H1 (cell line): Measurements from ENCODE around the gene TSPAN9. TPM values are rescaled to one million over a fixed set of nuclear protein-coding genes. Genes with fewer than 3 reads are reported as not detected.
A peak's percentile ranks its signal among the peaks of the same experiment; 100 is the strongest.

ENCODE experiments used
- CTCF ChIA-PET: fragments of 300-600 bp; sonication (Branson Sonifier 250); formaldehyde crosslinking; loops from one replicate; lab custom pipeline; 2021; ENCODE audit not compliant: partially characterized antibody; lab: Charles Lee
- POLR2A ChIA-PET: fragments of 300-600 bp; sonication (Branson Sonifier 250); formaldehyde crosslinking; loops from one replicate; lab custom pipeline; 2021; ENCODE audit warnings: inconsistent platforms; ENCODE audit not compliant: partially characterized antibody; lab: Charles Lee
- DNase-seq, 2 experiments: peaks; one replicate each; pipeline versions ENCODE4 v3.0.0 to v3.0.0-alpha.2; 2010 to 2022; ENCODE audit warnings: low spot score in 2 of 2, low read depth in 1 of 2, mixed read lengths in 1 of 2
- FAIRE-seq: peaks from 2 replicates; lab custom pipeline; 2011; peaks lifted over from hg19 to GRCh38; lab: Jason Lieb, UNC
- H2AFZ ChIP-seq: 2 replicates; pipeline ENCODE4 v1.8.1; 2012; ENCODE audit warnings: low read length, inconsistent platforms
- H2AK5ac ChIP-seq: 2 replicates; pipeline ENCODE4 v1.6.1; 2013; ENCODE audit warnings: low read depth, low read length
- H2BK120ac ChIP-seq: replicated peaks from 2 replicates; pipeline ENCODE3; 2013; ENCODE audit warnings: low read depth, low read length, inconsistent platforms
- H2BK12ac ChIP-seq: 2 replicates; pipeline ENCODE4 v1.6.1; 2013; ENCODE audit warnings: low read depth, low read length
- H2BK15ac ChIP-seq: 2 replicates; pipeline ENCODE4 v1.6.1; 2013; ENCODE audit warnings: low read length
- H2BK20ac ChIP-seq: 2 replicates; pipeline ENCODE4 v1.6.1; 2013; ENCODE audit warnings: low read length
- H2BK5ac ChIP-seq: 2 replicates; pipeline ENCODE4 v1.6.1; 2013; ENCODE audit warnings: low read depth, low read length
- H3K14ac ChIP-seq: 2 replicates; pipeline ENCODE4 v1.6.1; 2013; ENCODE audit warnings: inconsistent platforms; ENCODE audit not compliant: insufficient read length
- H3K18ac ChIP-seq: 2 replicates; pipeline ENCODE4 v1.6.1; 2013; ENCODE audit warnings: low read length; ENCODE audit errors: extremely low read depth
- H3K23ac ChIP-seq: 2 replicates; pipeline ENCODE4 v1.6.1; 2013; ENCODE audit warnings: inconsistent platforms; ENCODE audit not compliant: insufficient read length
- H3K23me2 ChIP-seq: 2 replicates; pipeline ENCODE4 v1.6.1; 2013; ENCODE audit warnings: low read depth, low read length
- H3K27ac ChIP-seq: 2 replicates; pipeline ENCODE4 v1.6.1; 2011; ENCODE audit warnings: low read depth, low read length, inconsistent platforms
- H3K27me3 ChIP-seq, 4 experiments: replicated peaks in 1 of 4; 1 replicate in 1 of 4; 2 replicates in 3 of 4; pipeline versions ENCODE4 v1.6.1 to v1.8.1; 2011 to 2013; ENCODE audit warnings: low read length in 3 of 4, mild to moderate bottlenecking in 3 of 4, inconsistent platforms in 2 of 4, mixed read lengths in 2 of 4, moderate library complexity in 1 of 4; ENCODE audit not compliant: control insufficient read depth in 3 of 4, insufficient read depth in 3 of 4; ENCODE audit errors: extremely low read depth in 1 of 4
- H3K36me3 ChIP-seq, 4 experiments: 2 replicates each; pipeline versions ENCODE4 v1.6.1 to v1.8.1; 2011 to 2013; ENCODE audit warnings: mild to moderate bottlenecking in 4 of 4, low read length in 3 of 4, moderate library complexity in 2 of 4, control low read depth in 1 of 4, inconsistent platforms in 1 of 4; ENCODE audit not compliant: insufficient read depth in 4 of 4, control insufficient read depth in 2 of 4
- H3K4ac ChIP-seq: replicated peaks from 2 replicates; pipeline ENCODE3; 2013; ENCODE audit warnings: low read length, low read depth, mixed read lengths, inconsistent platforms; ENCODE audit not compliant: insufficient read length
- H3K4me1 ChIP-seq, 4 experiments: replicated peaks in 1 of 4; 1 replicate in 1 of 4; 2 replicates in 3 of 4; pipeline versions ENCODE4 v1.6.1 to v1.8.1; 2011 to 2013; ENCODE audit warnings: low read length in 3 of 4, inconsistent platforms in 2 of 4, mixed read lengths in 1 of 4; ENCODE audit not compliant: insufficient read depth in 4 of 4, control insufficient read depth in 3 of 4
- H3K4me2 ChIP-seq, 2 experiments: 2 replicates each; pipeline versions ENCODE4 v1.6.1 to v1.8.1; 2011 to 2013; ENCODE audit warnings: low read depth in 2 of 2, low read length in 2 of 2, control low read depth in 1 of 2, inconsistent platforms in 1 of 2, mild to moderate bottlenecking in 1 of 2; ENCODE audit not compliant: insufficient read depth in 1 of 2
- H3K4me3 ChIP-seq, 4 experiments: fragments of 200-600, 300-600 bp in 1 of 4; sonication (generic), shearing (Covaris generic), sonication (Bioruptor Twin) in 1 of 4; 2 replicates each; pipeline versions ENCODE4 v1.5.1 to v1.8.1; 2011 to 2016; ENCODE audit warnings: low read length in 4 of 4, low read depth in 3 of 4, control low read depth in 2 of 4, inconsistent platforms in 2 of 4, mild to moderate bottlenecking in 2 of 4, mixed read lengths in 1 of 4, moderate library complexity in 1 of 4; ENCODE audit not compliant: insufficient read depth in 2 of 4; ENCODE audit errors: extremely low read depth in 1 of 4
- H3K56ac ChIP-seq: replicated peaks from 2 replicates; pipeline ENCODE3; 2013; ENCODE audit warnings: low read depth, mild to moderate bottlenecking, mixed read lengths, low read length, inconsistent platforms; ENCODE audit not compliant: insufficient read length
- H3K79me1 ChIP-seq: 2 replicates; pipeline ENCODE4 v1.6.1; 2013; ENCODE audit warnings: low read depth, low read length, control low read depth
- H3K79me2 ChIP-seq, 2 experiments: 2 replicates each; pipeline versions ENCODE4 v1.6.1 to v1.8.1; 2012 to 2013; ENCODE audit warnings: low read length in 2 of 2, mild to moderate bottlenecking in 2 of 2, inconsistent platforms in 1 of 2; ENCODE audit not compliant: insufficient read depth in 2 of 2, control insufficient read depth in 1 of 2
- H3K9ac ChIP-seq, 4 experiments: replicated peaks in 1 of 4; 1 replicate in 1 of 4; 2 replicates in 3 of 4; pipeline versions ENCODE4 v1.6.1 to v1.8.1; 2011 to 2013; ENCODE audit warnings: low read depth in 3 of 4, low read length in 3 of 4, control low read depth in 2 of 4, mild to moderate bottlenecking in 2 of 4, moderate library complexity in 2 of 4, inconsistent platforms in 1 of 4; ENCODE audit errors: extremely low read depth in 1 of 4
- H3K9me3 ChIP-seq, 2 experiments: 2 replicates each; pipeline versions ENCODE4 v1.6.1 to v1.8.1; 2012 to 2013; ENCODE audit warnings: mild to moderate bottlenecking in 2 of 2, moderate library complexity in 2 of 2, control low read depth in 1 of 2, inconsistent platforms in 1 of 2, low read depth in 1 of 2, low read length in 1 of 2, mixed read lengths in 1 of 2; ENCODE audit not compliant: insufficient read depth in 2 of 2
- H4K20me1 ChIP-seq, 2 experiments: replicated peaks in 1 of 2; 2 replicates each; pipeline versions ENCODE3 to v1.8.1; 2011 to 2013; ENCODE audit warnings: inconsistent platforms in 2 of 2, low read length in 2 of 2, mild to moderate bottlenecking in 1 of 2; ENCODE audit not compliant: insufficient read depth in 2 of 2, control insufficient read depth in 1 of 2
- H4K5ac ChIP-seq: 2 replicates; pipeline ENCODE4 v1.6.1; 2013; ENCODE audit warnings: low read length, low read depth, mixed read lengths, inconsistent platforms; ENCODE audit not compliant: insufficient read length
- H4K8ac ChIP-seq: 2 replicates; pipeline ENCODE4 v1.8.0; 2013; ENCODE audit warnings: mild to moderate bottlenecking, moderate library complexity, low read length, inconsistent platforms; ENCODE audit not compliant: insufficient read depth; ENCODE audit errors: extremely low read depth
- H4K91ac ChIP-seq: replicated peaks from 2 replicates; pipeline ENCODE3; 2013; ENCODE audit warnings: low read length, mixed read lengths, inconsistent platforms; ENCODE audit not compliant: insufficient read length
- BRCA1 ChIP-seq: IDR thresholded peaks from 2 replicates; pipeline ENCODE4 v1.6.1; 2012; ENCODE audit warnings: low read depth, low read length, improper control_type of control experiment
- GTF2F1 ChIP-seq: IDR thresholded peaks from 2 replicates; pipeline ENCODE4 v1.6.1; 2012; ENCODE audit warnings: low read depth, low read length, improper control_type of control experiment, borderline replicate concordance
- WGBS, 2 experiments: shearing (Covaris generic) in 1 of 2; methylation state at CpG; one replicate each; pipeline versions ENCODE4 v1.1.6 to v1.1.7; 2013 to 2015; ENCODE audit warnings: low lambda C conversion rate in 2 of 2, mixed read lengths in 2 of 2, inconsistent platforms in 1 of 2, low coverage in 1 of 2, missing lambda C conversion rate in 1 of 2; ENCODE audit not compliant: insufficient replicate concordance in 2 of 2, insufficient coverage in 1 of 2, insufficient read length in 1 of 2; ENCODE audit errors: extremely low coverage in 1 of 2, missing lambda C conversion rate in 1 of 2; 5-methylcytosine and 5-hydroxymethylcytosine counted together
- polyA plus RNA-seq, 7 experiments: library from polyadenylated mRNA; depleted of rRNA in 3 of 7; stranded (reverse) in 5 of 7; unstranded in 2 of 7; fragments of >200 nt in 5 of 7; fragments of 200-250 nt in 2 of 7; gene quantifications; 1 replicate in 5 of 7; 2 replicates in 1 of 7; 4 replicates in 1 of 7; pipeline versions ENCODE4 v1.2.1 to v1.2.3, GENCODE V29; 2011 to 2013; ENCODE audit warnings: missing spikeins in 2 of 7, mixed read lengths in 2 of 7
- total RNA-seq: library from RNA; stranded (reverse); fragmentation: NEBNext Ultra II Directional; extraction: Animal tissue kit (Norgen Biotek cat#: 25700); gene quantifications from 2 replicates; pipeline ENCODE4 v1.2.1, GENCODE V29; 2021

TSPAN9 gene
- total and polyA plus RNA-seq, 2 of the 8 experiments (the other 6 are each of a cell fraction or from before 2014, with no cell fraction given): 11.5 to 29.1 TPM

DNA sequence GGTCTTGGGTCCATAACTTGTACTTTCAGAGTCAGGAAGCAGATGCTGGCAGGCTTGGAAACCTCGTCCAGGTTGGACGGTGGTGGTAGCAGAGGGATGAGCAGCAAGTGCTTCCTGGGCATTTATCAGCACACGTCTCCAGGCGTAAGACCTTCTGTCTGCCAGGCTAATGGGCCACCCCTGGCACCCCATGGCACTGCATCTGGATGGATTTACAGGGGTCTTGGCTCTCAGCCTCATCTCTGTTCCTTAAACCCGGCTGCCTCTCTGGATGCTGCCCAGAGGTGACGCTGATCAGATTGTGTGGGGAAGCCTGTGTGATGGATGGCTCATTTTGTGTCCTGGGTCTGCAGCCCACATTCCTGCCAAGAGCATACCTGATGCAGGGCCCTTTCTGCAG, 145.1 kb downstream of the TSPAN9 start:
- Histone ChIP-seq H3K27me3 (no peaks in the 10 kb centered on the region), H2BK5ac (no peak overlapping the region)

More for the DNA sequence above, 145.1 kb downstream of the TSPAN9 start:
- Histone ChIP-seq H4K91ac (no peak overlapping the region), H3K27ac (no peak overlapping the region), H3K36me3 (no peaks in the 10 kb centered on the region), H3K23me2 (no peaks in the 10 kb centered on the region), H2AK5ac (no peak overlapping the region), H3K79me1 (peaks cover 2% of the 10 kb centered on the region; the same call in 1 of the 2 replicates), H4K20me1 (peaks cover 0 to 6% of the 10 kb centered on the region in 2 experiments), H2BK15ac (no peak overlapping the region), H3K14ac (no peak overlapping the region), H3K4me2 (no peak overlapping the region)
- CTCF ChIA-PET: interaction anchor here (0.6 to 12.3 kb wide), 6 partner anchors 8 to 53 kb away, joined by 3 to 110 read pairs (median 10); no protein-coding TSS in a partner anchor
- TF ChIP-seq BRCA1: no peak
- TF ChIP-seq GTF2F1: no peak
- TF ChIP-seq, all 59 proteins: peak for 0
- Histone ChIP-seq H3K79me2 (no peaks in the 10 kb centered on the region), H3K18ac (no peak overlapping the region), H3K23ac (no peak overlapping the region), H2BK12ac (no peak overlapping the region), H3K56ac (no peak overlapping the region), H2BK120ac (no peak overlapping the region), H3K9ac (no peak overlapping the region), H2AFZ (no peak overlapping the region), H3K4me3 (no peak overlapping the region), H3K4me1 (peaks cover 0 to 11% (median 1%) of the 10 kb centered on the region in 4 experiments; a peak in 3 of 7 replicates), H3K4ac (no peak overlapping the region), H2BK20ac (no peak overlapping the region), H3K9me3 (no peaks in the 10 kb centered on the region), H4K5ac (no peak overlapping the region), H4K8ac (peak overlapping the region; percentile 31; the same call in 1 of the 2 replicates)
- no peak for FAIRE-seq
- 94% methylated on average over 6 of the region's 6 CpGs; no CpG with 5 or more reads in 1 of the 2 experiments for WGBS, 2 experiments
- no peak for DNase-seq
- POLR2A ChIA-PET: no interaction called here
